WTC11 (cell line): Measurements from ENCODE around the gene ADGRV1. TPM values are rescaled to one million over a fixed set of nuclear protein-coding genes. Genes with fewer than 3 reads are reported as not detected.

Experiments
- ATAC-seq: fragments of 200-7000 bp; cut with Tn5 transposase; 2 replicates; pipeline ENCODE4 v1.10.0; 2021; ENCODE audit warnings: mild to moderate bottlenecking, moderate library complexity
- CTCF ChIA-PET: fragments of 300-600 bp; sonication (Branson Sonifier 250); formaldehyde crosslinking; loops from one replicate; lab custom pipeline; 2021; ENCODE audit warnings: antibody characterized with exemption; lab: Charles Lee
- POLR2A ChIA-PET: fragments of 350-600 bp; sonication (Branson Sonifier 250); formaldehyde crosslinking; loops from one replicate; lab custom pipeline; 2021; ENCODE audit warnings: antibody characterized with exemption; lab: Charles Lee
- DNase-seq: peaks from one replicate; pipeline ENCODE4 v3.0.0; 2021; ENCODE audit warnings: low spot score
- H3K27ac Mint-ChIP-seq: 2 replicates; pipeline ENCODE4 v1.8.0; 2021; ENCODE audit warnings: mixed read lengths
- H3K27me3 Mint-ChIP-seq: 2 replicates; pipeline ENCODE4 v1.8.0; 2021; ENCODE audit warnings: low read depth, mild to moderate bottlenecking, moderate library complexity, mixed read lengths
- H3K36me3 Mint-ChIP-seq: 2 replicates; pipeline ENCODE4 v1.8.0; 2021; ENCODE audit warnings: mixed read lengths
- H3K4me1 Mint-ChIP-seq: 2 replicates; pipeline ENCODE4 v1.8.0; 2022; ENCODE audit warnings: mixed read lengths
- H3K4me3 Mint-ChIP-seq: 2 replicates; pipeline ENCODE4 v1.8.0; 2021; ENCODE audit warnings: mild to moderate bottlenecking, moderate library complexity, mixed read lengths
- H3K9me3 Mint-ChIP-seq: 2 replicates; pipeline ENCODE4 v1.8.0; 2021; ENCODE audit warnings: mixed read lengths
- ATF1 ChIP-seq: sonication (generic); formaldehyde crosslinking; IDR thresholded peaks from 2 replicates; pipeline ENCODE4 v1.8.1; 2023; ENCODE audit warnings: mild to moderate bottlenecking, moderate library complexity, missing genetic modification reagents
- GABPB1 ChIP-seq: sonication (generic); formaldehyde crosslinking; IDR thresholded peaks from 2 replicates; pipeline ENCODE4 v1.8.1; 2023; ENCODE audit warnings: mild to moderate bottlenecking, missing genetic modification reagents
- JUN ChIP-seq: sonication (generic); formaldehyde crosslinking; IDR thresholded peaks from 2 replicates; pipeline ENCODE4 v1.8.0; 2023; ENCODE audit warnings: mild to moderate bottlenecking, missing genetic modification reagents
- NFATC4 ChIP-seq: fragments of 250-450 bp; sonication (Bioruptor Pico); IDR thresholded peaks from 2 replicates; pipeline ENCODE4 v1.9.0; 2021; ENCODE audit warnings: mild to moderate bottlenecking
- NFYB ChIP-seq: sonication (generic); formaldehyde crosslinking; conservative IDR thresholded peaks from 2 replicates; pipeline ENCODE4 v1.8.0; 2022; ENCODE audit warnings: low read depth, missing genetic modification reagents
- SMAD4 ChIP-seq: sonication (generic); formaldehyde crosslinking; IDR thresholded peaks from 2 replicates; pipeline ENCODE4 v1.8.0; 2022; ENCODE audit warnings: mild to moderate bottlenecking, missing genetic modification reagents
- TCF7 ChIP-seq: sonication (generic); formaldehyde crosslinking; IDR thresholded peaks from 2 replicates; pipeline ENCODE4 v1.8.0; 2022; ENCODE audit warnings: mild to moderate bottlenecking, low read depth, missing genetic modification reagents, moderate library complexity
- TEAD1 ChIP-seq: sonication (generic); formaldehyde crosslinking; IDR thresholded peaks from 2 replicates; pipeline ENCODE4 v1.8.0; 2022; ENCODE audit warnings: mild to moderate bottlenecking, missing genetic modification reagents
- TP53 ChIP-seq: sonication (generic); formaldehyde crosslinking; IDR thresholded peaks from 2 replicates; pipeline ENCODE4 v1.8.1; 2023; ENCODE audit warnings: mild to moderate bottlenecking, missing genetic modification reagents
- ZNF138 ChIP-seq: sonication (generic); formaldehyde crosslinking; conservative IDR thresholded peaks from 2 replicates; pipeline ENCODE4 v1.8.1; 2022; ENCODE audit warnings: mild to moderate bottlenecking, moderate library complexity, missing genetic modification reagents
- total RNA-seq: library from RNA; stranded (reverse); gene quantifications from 3 replicates; pipeline ENCODE4 v1.2.3, GENCODE V29; 2021
- TF ChIP-seq, protein P1 (sequence below): fragments of 250-450 bp; sonication (Bioruptor Pico); conservative IDR thresholded peaks from 2 replicates; pipeline ENCODE4 v1.9.0; 2021; ENCODE audit warnings: mild to moderate bottlenecking
- TF ChIP-seq, protein P2 (sequence below): sonication (generic); formaldehyde crosslinking; IDR thresholded peaks from 2 replicates; pipeline ENCODE4 v1.8.1; 2022; ENCODE audit warnings: low read depth, mild to moderate bottlenecking, moderate library complexity, missing genetic modification reagents, borderline replicate concordance
- TF ChIP-seq, protein P3 (sequence below): sonication (generic); formaldehyde crosslinking; IDR thresholded peaks from 2 replicates; pipeline ENCODE4 v1.8.0; 2022; ENCODE audit warnings: mild to moderate bottlenecking, missing genetic modification reagents
- TF ChIP-seq, protein P4 (sequence below): sonication (generic); formaldehyde crosslinking; IDR thresholded peaks from 2 replicates; pipeline ENCODE4 v1.8.0; 2022; ENCODE audit warnings: mild to moderate bottlenecking, missing genetic modification reagents
- TF ChIP-seq, protein P5 (sequence below): fragments of 250-450 bp; sonication (Bioruptor Pico); IDR thresholded peaks from 2 replicates; pipeline ENCODE4 v1.9.0; 2021; ENCODE audit warnings: mild to moderate bottlenecking
- TF ChIP-seq, protein P6 (sequence below): fragments of 250-450 bp; sonication (Bioruptor Pico); IDR thresholded peaks from 2 replicates; pipeline ENCODE4 v1.9.0; 2021; ENCODE audit warnings: mild to moderate bottlenecking
- TF ChIP-seq, protein P7 (sequence below): sonication (generic); formaldehyde crosslinking; IDR thresholded peaks from 2 replicates; pipeline ENCODE4 v1.8.1; 2023; ENCODE audit warnings: mild to moderate bottlenecking, moderate library complexity, missing genetic modification reagents
- TF ChIP-seq, protein P8 (sequence below): fragments of 200-600 bp; IDR thresholded peaks from 2 replicates; pipeline ENCODE4 v1.8.0; 2022; ENCODE audit warnings: antibody characterized with exemption

The ADGRV1 gene
- total RNA-seq, 1 experiment from 2014 or later, result 74.5 TPM

DNA sequence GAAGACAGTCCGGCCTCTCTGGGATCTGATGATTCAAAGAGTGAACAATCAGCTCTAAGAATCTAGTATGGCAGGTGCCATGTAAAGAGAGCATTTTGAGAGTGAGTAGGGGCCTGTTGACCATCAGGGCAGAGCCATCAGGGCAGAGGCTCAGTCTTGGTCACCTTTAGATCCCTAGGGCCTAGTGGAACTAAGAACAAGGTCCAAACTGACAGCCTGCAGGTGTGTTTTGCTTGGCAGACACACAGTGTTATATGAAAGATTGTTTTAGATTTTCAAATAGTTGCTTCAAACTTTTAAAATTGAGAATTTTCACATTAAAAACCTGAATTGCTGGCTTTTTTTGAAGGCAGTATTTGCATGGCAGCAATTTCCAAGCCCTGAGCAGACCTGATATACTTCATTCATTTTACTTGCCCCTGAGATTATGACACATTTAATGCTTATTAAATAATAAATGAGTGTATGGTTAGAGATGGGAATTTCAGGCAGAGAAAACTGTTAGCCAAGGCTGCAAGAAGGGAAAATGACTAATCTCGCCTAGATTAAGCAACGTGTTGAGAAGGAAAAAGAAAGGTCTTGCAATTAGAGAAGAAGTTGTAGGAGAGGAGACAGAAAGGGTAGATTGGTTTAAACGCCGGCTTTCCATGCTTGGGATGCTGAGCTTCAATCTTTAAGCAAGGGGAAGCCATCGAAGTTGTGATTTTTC lies 544.9 kb downstream of the ADGRV1 start:
- DNase-seq (no peak), ATAC-seq (no peak)
- Mint-ChIP-seq H3K4me3 (no peak overlapping the region), H3K36me3 (peaks cover 29% of the 10 kb centered on the region), H3K9me3 (peaks cover 12% of the 10 kb centered on the region), H3K27ac (no peak overlapping the region)
- POLR2A ChIA-PET, result interaction anchor here (0.7 kb wide), 1 partner anchor 277 kb away, joined by 5 read pairs; no protein-coding TSS in a partner anchor
- no peak for TF ChIP-seq NFATC4 (CRISPR knock-in tag)
- TF ChIP-seq, protein P1, sequence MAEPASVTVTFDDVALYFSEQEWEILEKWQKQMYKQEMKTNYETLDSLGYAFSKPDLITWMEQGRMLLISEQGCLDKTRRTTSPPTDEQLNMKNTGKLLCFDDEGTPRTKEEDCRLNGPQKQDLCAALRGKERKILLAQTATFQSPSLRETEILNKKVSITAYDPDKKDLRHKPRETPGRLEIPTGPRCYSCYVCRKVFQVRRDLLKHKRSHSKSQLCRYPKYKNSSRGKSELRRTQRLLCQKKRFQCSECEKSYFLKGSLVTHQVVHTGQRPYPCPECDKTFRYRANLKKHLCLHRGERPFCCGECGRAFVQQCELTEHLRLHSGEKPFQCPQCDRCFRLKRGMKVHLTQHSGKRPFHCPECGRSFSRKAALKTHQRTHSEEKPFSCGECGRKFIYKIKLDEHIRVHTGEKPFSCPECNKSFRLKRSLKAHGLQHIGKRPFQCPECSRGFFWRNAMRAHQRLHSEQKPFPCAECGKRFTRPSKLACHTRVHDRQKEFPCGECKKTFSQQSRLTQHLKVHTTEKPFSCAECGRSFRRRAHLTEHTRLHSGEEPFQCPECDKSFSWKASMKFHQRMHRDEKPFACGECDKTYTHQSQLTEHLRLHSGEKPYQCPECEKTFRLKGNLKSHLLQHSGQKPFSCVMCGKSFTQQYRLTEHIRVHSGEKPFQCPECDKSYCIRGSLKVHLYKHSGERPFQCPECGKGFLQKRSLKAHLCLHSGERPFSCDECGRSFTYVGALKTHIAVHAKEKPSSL (CRISPR knock-in tag), result no peak
- TF ChIP-seq, protein P2, sequence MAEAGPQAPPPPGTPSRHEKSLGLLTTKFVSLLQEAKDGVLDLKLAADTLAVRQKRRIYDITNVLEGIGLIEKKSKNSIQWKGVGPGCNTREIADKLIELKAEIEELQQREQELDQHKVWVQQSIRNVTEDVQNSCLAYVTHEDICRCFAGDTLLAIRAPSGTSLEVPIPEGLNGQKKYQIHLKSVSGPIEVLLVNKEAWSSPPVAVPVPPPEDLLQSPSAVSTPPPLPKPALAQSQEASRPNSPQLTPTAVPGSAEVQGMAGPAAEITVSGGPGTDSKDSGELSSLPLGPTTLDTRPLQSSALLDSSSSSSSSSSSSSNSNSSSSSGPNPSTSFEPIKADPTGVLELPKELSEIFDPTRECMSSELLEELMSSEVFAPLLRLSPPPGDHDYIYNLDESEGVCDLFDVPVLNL (CRISPR knock-in tag), result no peak
- no peak for TF ChIP-seq NFYB (CRISPR knock-in tag)
- no peak for TF ChIP-seq ZNF138 (CRISPR knock-in tag)
- no peak for TF ChIP-seq ATF1 (CRISPR knock-in tag)
- TF ChIP-seq, protein P3, sequence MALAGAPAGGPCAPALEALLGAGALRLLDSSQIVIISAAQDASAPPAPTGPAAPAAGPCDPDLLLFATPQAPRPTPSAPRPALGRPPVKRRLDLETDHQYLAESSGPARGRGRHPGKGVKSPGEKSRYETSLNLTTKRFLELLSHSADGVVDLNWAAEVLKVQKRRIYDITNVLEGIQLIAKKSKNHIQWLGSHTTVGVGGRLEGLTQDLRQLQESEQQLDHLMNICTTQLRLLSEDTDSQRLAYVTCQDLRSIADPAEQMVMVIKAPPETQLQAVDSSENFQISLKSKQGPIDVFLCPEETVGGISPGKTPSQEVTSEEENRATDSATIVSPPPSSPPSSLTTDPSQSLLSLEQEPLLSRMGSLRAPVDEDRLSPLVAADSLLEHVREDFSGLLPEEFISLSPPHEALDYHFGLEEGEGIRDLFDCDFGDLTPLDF (CRISPR knock-in tag), result no peak
- TF ChIP-seq, protein P4, sequence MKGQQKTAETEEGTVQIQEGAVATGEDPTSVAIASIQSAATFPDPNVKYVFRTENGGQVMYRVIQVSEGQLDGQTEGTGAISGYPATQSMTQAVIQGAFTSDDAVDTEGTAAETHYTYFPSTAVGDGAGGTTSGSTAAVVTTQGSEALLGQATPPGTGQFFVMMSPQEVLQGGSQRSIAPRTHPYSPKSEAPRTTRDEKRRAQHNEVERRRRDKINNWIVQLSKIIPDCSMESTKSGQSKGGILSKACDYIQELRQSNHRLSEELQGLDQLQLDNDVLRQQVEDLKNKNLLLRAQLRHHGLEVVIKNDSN, result no peak
- no peak for TF ChIP-seq TCF7
- TF ChIP-seq, protein P5, sequence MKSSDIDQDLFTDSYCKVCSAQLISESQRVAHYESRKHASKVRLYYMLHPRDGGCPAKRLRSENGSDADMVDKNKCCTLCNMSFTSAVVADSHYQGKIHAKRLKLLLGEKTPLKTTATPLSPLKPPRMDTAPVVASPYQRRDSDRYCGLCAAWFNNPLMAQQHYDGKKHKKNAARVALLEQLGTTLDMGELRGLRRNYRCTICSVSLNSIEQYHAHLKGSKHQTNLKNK, result no peak
- no peak for TF ChIP-seq TP53 (CRISPR knock-in tag)
- TF ChIP-seq, protein P6, sequence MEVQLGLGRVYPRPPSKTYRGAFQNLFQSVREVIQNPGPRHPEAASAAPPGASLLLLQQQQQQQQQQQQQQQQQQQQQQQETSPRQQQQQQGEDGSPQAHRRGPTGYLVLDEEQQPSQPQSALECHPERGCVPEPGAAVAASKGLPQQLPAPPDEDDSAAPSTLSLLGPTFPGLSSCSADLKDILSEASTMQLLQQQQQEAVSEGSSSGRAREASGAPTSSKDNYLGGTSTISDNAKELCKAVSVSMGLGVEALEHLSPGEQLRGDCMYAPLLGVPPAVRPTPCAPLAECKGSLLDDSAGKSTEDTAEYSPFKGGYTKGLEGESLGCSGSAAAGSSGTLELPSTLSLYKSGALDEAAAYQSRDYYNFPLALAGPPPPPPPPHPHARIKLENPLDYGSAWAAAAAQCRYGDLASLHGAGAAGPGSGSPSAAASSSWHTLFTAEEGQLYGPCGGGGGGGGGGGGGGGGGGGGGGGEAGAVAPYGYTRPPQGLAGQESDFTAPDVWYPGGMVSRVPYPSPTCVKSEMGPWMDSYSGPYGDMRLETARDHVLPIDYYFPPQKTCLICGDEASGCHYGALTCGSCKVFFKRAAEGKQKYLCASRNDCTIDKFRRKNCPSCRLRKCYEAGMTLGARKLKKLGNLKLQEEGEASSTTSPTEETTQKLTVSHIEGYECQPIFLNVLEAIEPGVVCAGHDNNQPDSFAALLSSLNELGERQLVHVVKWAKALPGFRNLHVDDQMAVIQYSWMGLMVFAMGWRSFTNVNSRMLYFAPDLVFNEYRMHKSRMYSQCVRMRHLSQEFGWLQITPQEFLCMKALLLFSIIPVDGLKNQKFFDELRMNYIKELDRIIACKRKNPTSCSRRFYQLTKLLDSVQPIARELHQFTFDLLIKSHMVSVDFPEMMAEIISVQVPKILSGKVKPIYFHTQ, result no peak
- no peak for TF ChIP-seq GABPB1 (CRISPR knock-in tag)
- no peak for TF ChIP-seq SMAD4 (CRISPR knock-in tag)
- TF ChIP-seq JUN, result no peak
- TF ChIP-seq, protein P7, sequence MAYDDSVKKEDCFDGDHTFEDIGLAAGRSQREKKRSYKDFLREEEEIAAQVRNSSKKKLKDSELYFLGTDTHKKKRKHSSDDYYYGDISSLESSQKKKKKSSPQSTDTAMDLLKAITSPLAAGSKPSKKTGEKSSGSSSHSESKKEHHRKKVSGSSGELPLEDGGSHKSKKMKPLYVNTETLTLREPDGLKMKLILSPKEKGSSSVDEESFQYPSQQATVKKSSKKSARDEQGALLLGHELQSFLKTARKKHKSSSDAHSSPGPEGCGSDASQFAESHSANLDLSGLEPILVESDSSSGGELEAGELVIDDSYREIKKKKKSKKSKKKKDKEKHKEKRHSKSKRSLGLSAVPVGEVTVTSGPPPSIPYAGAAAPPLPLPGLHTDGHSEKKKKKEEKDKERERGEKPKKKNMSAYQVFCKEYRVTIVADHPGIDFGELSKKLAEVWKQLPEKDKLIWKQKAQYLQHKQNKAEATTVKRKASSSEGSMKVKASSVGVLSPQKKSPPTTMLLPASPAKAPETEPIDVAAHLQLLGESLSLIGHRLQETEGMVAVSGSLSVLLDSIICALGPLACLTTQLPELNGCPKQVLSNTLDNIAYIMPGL (CRISPR knock-in tag), result no peak
- TF ChIP-seq, protein P8, sequence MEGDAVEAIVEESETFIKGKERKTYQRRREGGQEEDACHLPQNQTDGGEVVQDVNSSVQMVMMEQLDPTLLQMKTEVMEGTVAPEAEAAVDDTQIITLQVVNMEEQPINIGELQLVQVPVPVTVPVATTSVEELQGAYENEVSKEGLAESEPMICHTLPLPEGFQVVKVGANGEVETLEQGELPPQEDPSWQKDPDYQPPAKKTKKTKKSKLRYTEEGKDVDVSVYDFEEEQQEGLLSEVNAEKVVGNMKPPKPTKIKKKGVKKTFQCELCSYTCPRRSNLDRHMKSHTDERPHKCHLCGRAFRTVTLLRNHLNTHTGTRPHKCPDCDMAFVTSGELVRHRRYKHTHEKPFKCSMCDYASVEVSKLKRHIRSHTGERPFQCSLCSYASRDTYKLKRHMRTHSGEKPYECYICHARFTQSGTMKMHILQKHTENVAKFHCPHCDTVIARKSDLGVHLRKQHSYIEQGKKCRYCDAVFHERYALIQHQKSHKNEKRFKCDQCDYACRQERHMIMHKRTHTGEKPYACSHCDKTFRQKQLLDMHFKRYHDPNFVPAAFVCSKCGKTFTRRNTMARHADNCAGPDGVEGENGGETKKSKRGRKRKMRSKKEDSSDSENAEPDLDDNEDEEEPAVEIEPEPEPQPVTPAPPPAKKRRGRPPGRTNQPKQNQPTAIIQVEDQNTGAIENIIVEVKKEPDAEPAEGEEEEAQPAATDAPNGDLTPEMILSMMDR, result no peak
- TF ChIP-seq TEAD1 (CRISPR knock-in tag), result no peak
- TF ChIP-seq, all 79 proteins: peak for 0
- H3K4me1 Mint-ChIP-seq, result peaks cover 28% of the 10 kb centered on the region
- CTCF ChIA-PET, result no interaction called here
- no peaks in the 10 kb centered on the region for H3K27me3 Mint-ChIP-seq
